GM12873 (cell line): Measurements from ENCODE around the gene SLX9.

Source experiments
- TF ChIP-seq, protein P1 (sequence below): IDR thresholded peaks from 2 replicates; pipeline ENCODE4 v1.5.1; 2012; ENCODE audit warnings: low read depth, mild to moderate bottlenecking, moderate library complexity, low read length, control low read depth; ENCODE audit not compliant: insufficient read depth; ENCODE audit errors: missing control alignments

Gene SLX9

DNA sequence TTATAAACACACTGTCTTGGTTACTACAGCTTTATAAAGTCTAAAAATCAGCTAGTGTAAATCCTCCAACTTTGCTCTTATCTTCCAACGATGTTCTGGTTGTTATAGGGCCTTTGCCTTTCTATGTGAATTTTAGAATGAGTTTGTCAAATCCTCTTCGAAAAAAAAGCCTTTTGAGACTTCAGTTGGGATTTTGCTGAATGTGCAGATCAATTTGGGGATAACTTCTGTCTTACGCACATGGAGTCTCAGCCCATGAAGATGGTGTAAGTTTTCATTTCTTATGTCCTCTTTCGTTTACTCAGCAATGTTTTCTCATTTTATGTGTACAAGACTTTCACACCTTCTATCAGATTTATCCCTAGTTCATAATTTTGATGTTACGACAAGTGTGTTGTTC, 69.8 kb downstream of the SLX9 start:
- TF ChIP-seq, protein P1, sequence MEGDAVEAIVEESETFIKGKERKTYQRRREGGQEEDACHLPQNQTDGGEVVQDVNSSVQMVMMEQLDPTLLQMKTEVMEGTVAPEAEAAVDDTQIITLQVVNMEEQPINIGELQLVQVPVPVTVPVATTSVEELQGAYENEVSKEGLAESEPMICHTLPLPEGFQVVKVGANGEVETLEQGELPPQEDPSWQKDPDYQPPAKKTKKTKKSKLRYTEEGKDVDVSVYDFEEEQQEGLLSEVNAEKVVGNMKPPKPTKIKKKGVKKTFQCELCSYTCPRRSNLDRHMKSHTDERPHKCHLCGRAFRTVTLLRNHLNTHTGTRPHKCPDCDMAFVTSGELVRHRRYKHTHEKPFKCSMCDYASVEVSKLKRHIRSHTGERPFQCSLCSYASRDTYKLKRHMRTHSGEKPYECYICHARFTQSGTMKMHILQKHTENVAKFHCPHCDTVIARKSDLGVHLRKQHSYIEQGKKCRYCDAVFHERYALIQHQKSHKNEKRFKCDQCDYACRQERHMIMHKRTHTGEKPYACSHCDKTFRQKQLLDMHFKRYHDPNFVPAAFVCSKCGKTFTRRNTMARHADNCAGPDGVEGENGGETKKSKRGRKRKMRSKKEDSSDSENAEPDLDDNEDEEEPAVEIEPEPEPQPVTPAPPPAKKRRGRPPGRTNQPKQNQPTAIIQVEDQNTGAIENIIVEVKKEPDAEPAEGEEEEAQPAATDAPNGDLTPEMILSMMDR, result no peak

DNA sequence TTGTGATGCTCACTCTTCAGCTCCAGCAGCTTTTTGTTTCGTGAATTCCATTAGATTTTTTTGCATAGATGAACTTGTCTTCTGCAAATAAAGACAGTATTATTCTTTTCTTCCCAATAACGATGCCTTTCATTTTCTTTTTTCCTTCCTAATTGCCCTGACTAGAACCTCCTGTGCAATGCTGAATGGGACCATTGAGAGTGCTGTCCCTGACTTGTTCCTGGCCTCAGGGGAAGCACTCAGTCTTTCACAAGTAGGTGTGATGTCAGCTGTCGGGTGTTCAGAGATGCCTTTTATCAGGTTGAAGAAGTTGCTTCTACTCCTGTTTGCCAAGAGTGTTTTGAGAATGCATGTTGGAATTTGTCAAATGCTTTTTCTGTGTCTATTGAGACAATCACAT, 70.3 kb downstream of the SLX9 start:
- TF ChIP-seq, protein P1, result no peak

DNA sequence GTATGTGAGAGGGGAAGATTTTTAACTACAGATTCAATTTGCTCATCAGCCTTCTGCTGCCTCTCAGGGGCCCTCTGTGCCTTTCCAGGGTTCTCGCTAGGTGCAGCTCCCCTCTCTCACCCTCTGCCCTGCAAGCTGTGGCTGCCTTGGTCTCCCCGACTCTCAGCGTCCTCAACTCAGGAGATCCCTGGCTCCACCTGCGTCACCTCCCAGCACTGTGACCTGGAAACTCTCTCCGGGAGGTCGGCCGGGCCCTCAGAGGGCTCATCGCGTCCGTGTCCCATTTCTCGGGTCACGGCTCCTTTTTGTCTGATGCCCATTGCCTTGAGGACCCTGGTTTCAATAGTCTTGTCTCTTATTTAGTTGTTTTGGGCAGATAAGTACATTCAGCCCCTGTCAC, 71.0 kb downstream of the SLX9 start:
- TF ChIP-seq, protein P1, result no peak

DNA sequence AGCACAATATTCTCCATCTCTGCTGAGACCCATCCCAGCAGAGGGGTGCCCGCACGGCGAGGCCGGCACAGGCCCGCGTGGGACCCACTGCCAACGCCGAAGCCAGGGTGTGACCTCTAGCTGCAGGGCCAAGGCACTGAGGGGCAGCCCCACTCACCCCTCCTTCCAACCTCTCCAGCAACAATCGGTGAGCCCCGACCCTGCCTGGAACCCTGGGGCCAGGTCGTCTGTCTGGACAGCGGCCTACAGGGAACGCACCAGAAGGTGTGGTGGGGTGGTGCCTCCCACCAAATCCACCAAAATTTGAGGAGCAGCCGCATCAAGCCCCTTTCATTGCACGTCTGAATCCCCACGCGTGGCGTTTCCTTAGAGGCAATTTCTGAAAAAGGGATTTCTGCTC, 71.6 kb downstream of the SLX9 start:
- TF ChIP-seq, protein P1, result no peak

DNA sequence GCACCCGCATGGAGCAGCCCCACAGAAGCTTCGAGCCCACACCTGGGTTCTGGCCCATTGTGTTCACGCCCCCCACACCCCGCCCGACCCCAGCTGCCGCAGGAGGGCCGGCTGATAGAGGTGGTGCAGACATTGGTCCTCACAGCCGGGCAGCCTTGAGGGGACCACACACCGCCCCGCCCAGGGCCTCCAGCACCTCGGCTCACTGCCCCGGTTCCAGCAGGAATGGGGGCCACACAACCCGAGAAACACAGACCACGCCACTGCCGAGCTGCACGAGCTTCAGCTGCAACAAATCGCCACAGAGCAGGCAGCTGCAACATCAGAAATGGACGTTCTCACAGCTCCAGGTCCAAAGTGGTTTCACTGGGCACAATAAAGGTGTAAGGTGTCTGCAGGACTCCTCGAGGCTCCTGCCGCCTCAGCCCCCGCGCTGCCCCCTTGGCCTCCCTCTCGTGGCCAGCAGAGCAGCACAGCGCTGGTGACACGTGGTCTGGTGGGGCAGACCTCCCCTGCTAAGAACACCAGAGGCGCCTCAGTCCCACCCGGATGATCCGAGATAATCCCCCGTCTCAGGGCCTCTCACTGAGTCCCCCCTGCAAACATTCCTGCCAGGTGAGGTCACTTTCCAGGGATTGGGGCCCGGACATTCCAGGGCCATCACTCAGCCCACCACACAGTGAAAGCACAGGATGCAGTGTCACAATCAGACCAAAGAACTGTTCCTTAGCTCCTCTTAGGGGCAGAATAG, 72.3 kb downstream of the SLX9 start:
- TF ChIP-seq, protein P1, result no peak

DNA sequence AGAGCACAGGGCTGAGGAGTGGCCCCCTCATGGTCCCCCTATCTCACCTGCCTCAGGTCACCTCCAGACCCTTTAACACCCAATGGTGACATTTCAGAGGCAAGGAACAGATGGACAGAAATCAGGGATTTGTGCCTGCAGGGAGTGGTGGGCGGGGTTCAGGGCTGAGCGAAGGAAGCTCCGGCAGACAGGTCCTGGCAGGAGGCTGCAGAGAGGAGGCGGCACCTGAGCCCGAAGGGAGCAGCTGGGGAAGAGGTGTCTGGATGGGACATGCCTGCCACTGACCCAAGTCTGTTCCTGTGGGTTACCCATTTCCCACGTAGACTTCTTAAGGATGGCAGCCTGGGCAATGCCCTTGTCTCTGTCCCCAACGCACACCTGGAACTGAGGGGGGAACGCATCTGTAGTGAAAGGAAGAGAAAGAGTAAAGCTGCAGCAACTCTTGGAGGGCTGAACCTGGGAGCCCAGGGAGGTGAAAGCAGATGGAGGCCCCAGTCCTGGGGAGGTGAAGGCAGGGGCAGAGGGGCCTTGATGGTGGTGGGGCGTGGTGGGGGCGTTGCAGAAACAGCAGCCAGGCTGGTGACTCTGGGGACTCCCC, 72.9 kb downstream of the SLX9 start:
- TF ChIP-seq, protein P1, result no peak

DNA sequence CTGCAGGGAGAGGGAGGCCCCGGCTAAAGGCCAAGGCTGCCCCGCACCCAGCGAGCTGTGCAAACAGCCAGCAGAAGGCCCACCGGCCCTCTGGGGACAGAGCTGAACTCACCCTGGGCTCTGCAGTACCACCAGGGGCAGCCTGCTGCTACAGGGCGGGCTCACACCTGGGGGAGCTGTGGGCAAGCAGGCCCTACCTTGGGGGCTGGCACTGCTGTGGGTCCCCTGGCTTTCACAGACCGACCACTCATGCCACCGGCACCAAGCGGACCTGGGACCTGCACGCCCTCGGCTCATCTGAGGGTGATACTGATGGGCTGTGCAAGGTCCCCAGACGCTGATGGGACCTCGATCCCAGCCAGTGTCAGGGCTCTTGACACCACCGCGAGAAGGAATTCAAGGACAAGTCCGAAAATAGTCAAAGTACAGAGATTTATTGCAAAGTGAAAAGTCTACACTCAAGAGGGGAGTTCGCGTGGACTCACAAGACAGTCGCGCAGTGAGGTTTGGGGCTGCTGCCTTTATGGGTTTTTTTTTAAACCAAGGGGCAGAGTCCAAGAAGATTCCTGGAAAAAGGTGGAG, 73.5 kb downstream of the SLX9 start:
- TF ChIP-seq, protein P1, result no peak
